Panc1 (cell line): Measurements from ENCODE around the gene BYSL. TPM values are rescaled to one million over a fixed set of nuclear protein-coding genes. Genes with fewer than 3 reads are reported as not detected.
A peak's percentile ranks its signal among the peaks of the same experiment; 100 is the strongest.

ENCODE experiments used
- ATAC-seq: fragments of 200-7000 bp; cut with Tn5 transposase; 2 replicates; pipeline ENCODE4 v1.9.1; 2020; ENCODE audit warnings: mild to moderate bottlenecking, moderate library complexity
- BruUV-seq: library from RNA; stranded (reverse); fragments of 400-500 nt; replicated peaks from 2 replicates; lab custom pipeline; 2021; lab: Mats Ljungman, UMichigan
- CTCF ChIA-PET: fragments of 300-600 bp; sonication (Branson Sonifier 250); formaldehyde crosslinking; loops from one replicate; lab custom pipeline; 2022; ENCODE audit warnings: antibody characterized with exemption; lab: Charles Lee
- POLR2A ChIA-PET: fragments of 300-600 bp; sonication (Branson Sonifier 250); formaldehyde crosslinking; loops from one replicate; lab custom pipeline; 2022; ENCODE audit warnings: antibody characterized with exemption; lab: Charles Lee
- DNase-seq: peaks from one replicate; pipeline ENCODE4 v3.0.0-alpha.2; 2010; ENCODE audit warnings: low read depth, low spot score
- H3K27ac ChIP-seq: 2 replicates; pipeline ENCODE4 v1.5.1; 2011; ENCODE audit warnings: mild to moderate bottlenecking, low read length, inconsistent platforms
- H3K27me3 ChIP-seq: fragments of 200-500 bp; sonication (Bioruptor generic); 2 replicates; pipeline ENCODE4 v1.6.0; 2014; ENCODE audit warnings: low read length, inconsistent platforms; ENCODE audit not compliant: control insufficient read depth, insufficient read depth
- H3K36me3 ChIP-seq: fragments of 200-500 bp; sonication (Bioruptor generic); 2 replicates; pipeline ENCODE4 v1.5.1; 2014; ENCODE audit warnings: inconsistent platforms, mild to moderate bottlenecking, low read length, moderate library complexity; ENCODE audit not compliant: control insufficient read depth, insufficient read depth
- H3K4me1 ChIP-seq: 2 replicates; pipeline ENCODE4 v1.5.1; 2011; ENCODE audit warnings: inconsistent platforms, mild to moderate bottlenecking, low read length, moderate library complexity; ENCODE audit not compliant: control insufficient read depth, insufficient read depth
- H3K4me3 ChIP-seq, 2 experiments: 2 replicates each; pipeline ENCODE4 v1.5.1; 2011 to 2012; ENCODE audit warnings: low read depth in 2 of 2, low read length in 2 of 2, mild to moderate bottlenecking in 2 of 2, inconsistent platforms in 1 of 2, moderate library complexity in 1 of 2
- H3K9me3 ChIP-seq: fragments of 200-500 bp; sonication (Bioruptor generic); 2 replicates; pipeline ENCODE4 v1.5.1; 2014; ENCODE audit warnings: low read depth, mild to moderate bottlenecking, inconsistent platforms, low read length, moderate library complexity; ENCODE audit not compliant: control insufficient read depth, insufficient read depth
- POLR2AphosphoS5 ChIP-seq: IDR thresholded peaks from 2 replicates; pipeline ENCODE4 v1.6.1; 2012; ENCODE audit warnings: mild to moderate bottlenecking, low read depth, low read length, moderate library complexity
- SIN3A ChIP-seq: IDR thresholded peaks from 2 replicates; pipeline ENCODE4 v1.6.1; 2012; ENCODE audit warnings: low read depth, mild to moderate bottlenecking, low read length, moderate library complexity, borderline replicate concordance; ENCODE audit not compliant: insufficient read depth
- TCF7L2 ChIP-seq: IDR thresholded peaks from 2 replicates; pipeline ENCODE4 v1.6.1; 2011; ENCODE audit warnings: mild to moderate bottlenecking, low read depth, low read length, inconsistent platforms
- in situ Hi-C: cut with HindIII; loops from 2 replicates; pipeline ENCODE4 v1.10.0; 2016; ENCODE audit warnings: low sequenced_read_pairs, low pct_unique_long_range_greater_than_20kb
- intact Hi-C: fragments of 100-400 bp; cut with micrococcal nuclease; formaldehyde crosslinking; loops from one replicate; pipeline ENCODE4 v1.10.0; 2022; ENCODE audit not compliant: unreplicated experiment
- total RNA-seq: library from RNA; stranded (reverse); gene quantifications from one replicate; pipeline ENCODE4 v1.2.1, GENCODE V29; 2021; ENCODE audit not compliant: unreplicated experiment
- TF ChIP-seq, protein P1 (sequence below): fragments of 450-650 bp; IDR thresholded peaks from 2 replicates; pipeline ENCODE4 v1.5.1; 2017; ENCODE audit warnings: mild to moderate bottlenecking
- TF ChIP-seq, protein P2 (sequence below), 2 experiments: IDR thresholded peaks; 2 replicates each; pipeline ENCODE4 v1.6.1; 2011 to 2012; ENCODE audit warnings: low read depth in 2 of 2, control low read depth in 1 of 2, low read length in 1 of 2, mild to moderate bottlenecking in 1 of 2, moderate library complexity in 1 of 2; ENCODE audit not compliant: insufficient read depth in 1 of 2

Gene BYSL
- total RNA-seq, 1 experiment from 2014 or later = 49.1 TPM

DNA sequence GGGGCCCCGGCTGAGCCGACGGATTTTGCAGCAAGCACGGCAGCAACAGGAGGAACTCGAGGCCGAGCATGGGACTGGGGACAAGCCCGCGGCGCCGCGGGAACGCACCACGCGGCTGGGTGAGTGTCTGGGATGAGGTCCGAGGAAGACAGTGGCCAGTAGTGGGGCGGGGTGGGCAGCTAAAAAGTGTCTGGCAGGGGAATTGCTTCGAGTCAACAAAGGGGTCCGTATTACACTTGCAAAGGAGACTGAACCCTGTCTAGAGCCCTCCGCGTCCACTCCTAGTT lies 356 bp downstream of the BYSL start:
- POLR2A ChIA-PET = interaction anchor here (0.6 to 1.5 kb wide), 6 partner anchors 21 to 134 kb away, joined by 3 to 7 read pairs (median 4); partner anchors contain the start of gene TOMM6
- no peak for TF ChIP-seq TCF7L2
- TF ChIP-seq, protein P1, sequence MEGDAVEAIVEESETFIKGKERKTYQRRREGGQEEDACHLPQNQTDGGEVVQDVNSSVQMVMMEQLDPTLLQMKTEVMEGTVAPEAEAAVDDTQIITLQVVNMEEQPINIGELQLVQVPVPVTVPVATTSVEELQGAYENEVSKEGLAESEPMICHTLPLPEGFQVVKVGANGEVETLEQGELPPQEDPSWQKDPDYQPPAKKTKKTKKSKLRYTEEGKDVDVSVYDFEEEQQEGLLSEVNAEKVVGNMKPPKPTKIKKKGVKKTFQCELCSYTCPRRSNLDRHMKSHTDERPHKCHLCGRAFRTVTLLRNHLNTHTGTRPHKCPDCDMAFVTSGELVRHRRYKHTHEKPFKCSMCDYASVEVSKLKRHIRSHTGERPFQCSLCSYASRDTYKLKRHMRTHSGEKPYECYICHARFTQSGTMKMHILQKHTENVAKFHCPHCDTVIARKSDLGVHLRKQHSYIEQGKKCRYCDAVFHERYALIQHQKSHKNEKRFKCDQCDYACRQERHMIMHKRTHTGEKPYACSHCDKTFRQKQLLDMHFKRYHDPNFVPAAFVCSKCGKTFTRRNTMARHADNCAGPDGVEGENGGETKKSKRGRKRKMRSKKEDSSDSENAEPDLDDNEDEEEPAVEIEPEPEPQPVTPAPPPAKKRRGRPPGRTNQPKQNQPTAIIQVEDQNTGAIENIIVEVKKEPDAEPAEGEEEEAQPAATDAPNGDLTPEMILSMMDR = no peak
- TF ChIP-seq, protein P2, sequence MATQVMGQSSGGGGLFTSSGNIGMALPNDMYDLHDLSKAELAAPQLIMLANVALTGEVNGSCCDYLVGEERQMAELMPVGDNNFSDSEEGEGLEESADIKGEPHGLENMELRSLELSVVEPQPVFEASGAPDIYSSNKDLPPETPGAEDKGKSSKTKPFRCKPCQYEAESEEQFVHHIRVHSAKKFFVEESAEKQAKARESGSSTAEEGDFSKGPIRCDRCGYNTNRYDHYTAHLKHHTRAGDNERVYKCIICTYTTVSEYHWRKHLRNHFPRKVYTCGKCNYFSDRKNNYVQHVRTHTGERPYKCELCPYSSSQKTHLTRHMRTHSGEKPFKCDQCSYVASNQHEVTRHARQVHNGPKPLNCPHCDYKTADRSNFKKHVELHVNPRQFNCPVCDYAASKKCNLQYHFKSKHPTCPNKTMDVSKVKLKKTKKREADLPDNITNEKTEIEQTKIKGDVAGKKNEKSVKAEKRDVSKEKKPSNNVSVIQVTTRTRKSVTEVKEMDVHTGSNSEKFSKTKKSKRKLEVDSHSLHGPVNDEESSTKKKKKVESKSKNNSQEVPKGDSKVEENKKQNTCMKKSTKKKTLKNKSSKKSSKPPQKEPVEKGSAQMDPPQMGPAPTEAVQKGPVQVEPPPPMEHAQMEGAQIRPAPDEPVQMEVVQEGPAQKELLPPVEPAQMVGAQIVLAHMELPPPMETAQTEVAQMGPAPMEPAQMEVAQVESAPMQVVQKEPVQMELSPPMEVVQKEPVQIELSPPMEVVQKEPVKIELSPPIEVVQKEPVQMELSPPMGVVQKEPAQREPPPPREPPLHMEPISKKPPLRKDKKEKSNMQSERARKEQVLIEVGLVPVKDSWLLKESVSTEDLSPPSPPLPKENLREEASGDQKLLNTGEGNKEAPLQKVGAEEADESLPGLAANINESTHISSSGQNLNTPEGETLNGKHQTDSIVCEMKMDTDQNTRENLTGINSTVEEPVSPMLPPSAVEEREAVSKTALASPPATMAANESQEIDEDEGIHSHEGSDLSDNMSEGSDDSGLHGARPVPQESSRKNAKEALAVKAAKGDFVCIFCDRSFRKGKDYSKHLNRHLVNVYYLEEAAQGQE (IDR thresholded peaks at IDR 0.05; ENCODE audit: insufficient read depth in 1 of 2, low read depth in 2 of 2, low read length in 1 of 2) = no peak
- TF ChIP-seq SIN3A = no peak
- DNase-seq = no peak
- BruUV-seq = no TSS peak
- intact Hi-C loops (loop anchor here (5.0 kb wide), 2 partner anchors 74 to 134 kb away; partner anchors contain the start of gene TOMM6), in situ Hi-C loops (no loop called here)
- Histone ChIP-seq H3K9me3 (no peaks in the 10 kb centered on the region), H3K4me3 (peak overlapping the region; percentile 96 to 99), H3K4me1 (peaks cover 19% of the 10 kb centered on the region), H3K27me3 (no peaks in the 10 kb centered on the region), H3K27ac (peak overlapping the region; percentile 99), H3K36me3 (peaks cover 12% of the 10 kb centered on the region; the same call in 1 of the 2 replicates)
- ATAC-seq = peak; percentile 28; the same call in 1 of the 2 replicates
- CTCF ChIA-PET = interaction anchor here (0.9 to 1.0 kb wide), 4 partner anchors 9 to 120 kb away, joined by 3 to 6 read pairs (median 4); no protein-coding TSS in a partner anchor

DNA sequence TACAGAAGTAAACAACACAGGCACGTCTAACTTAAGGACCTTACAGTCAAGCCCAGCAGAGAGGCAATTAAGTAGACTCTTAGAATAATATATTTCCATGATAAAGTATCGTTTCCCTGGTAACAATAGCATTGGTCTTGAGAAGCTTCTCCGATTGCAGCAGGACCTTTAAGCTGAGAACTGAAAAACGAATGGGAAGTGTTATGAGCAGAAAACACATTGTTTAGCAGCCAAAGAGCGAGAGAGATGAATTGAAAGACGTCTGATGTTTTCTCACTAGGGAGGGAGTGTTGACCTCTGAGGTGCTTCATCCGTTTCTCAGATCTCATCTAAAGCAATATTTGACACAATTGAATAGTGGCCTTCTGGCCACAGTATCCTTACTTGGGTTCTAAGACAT lies 855 bp downstream of the BYSL start:
- peak overlapping the region; percentile 96 to 99 for H3K4me3 ChIP-seq
- BruUV-seq = no TSS peak
- H3K36me3 ChIP-seq = peaks cover 13% of the 10 kb centered on the region; the same call in 1 of the 2 replicates
- ChIA-PET POLR2A (no interaction called here), CTCF (interaction anchor here (0.9 kb wide), 1 partner anchor 252 kb away, joined by 3 read pairs; no protein-coding TSS in a partner anchor)
- no peaks in the 10 kb centered on the region for H3K9me3 ChIP-seq
- H3K27ac ChIP-seq = peak overlapping the region; percentile 99
- DNase-seq (no peak), ATAC-seq (no peak)
- H3K4me1 ChIP-seq = peaks cover 19% of the 10 kb centered on the region
- in situ Hi-C loops (no loop called here), intact Hi-C loops (loop anchor here (5.0 kb wide), 2 partner anchors 75 to 135 kb away; partner anchors contain the start of gene TOMM6)
- no peak for TF ChIP-seq TCF7L2
- TF ChIP-seq, protein P1 = no peak
- TF ChIP-seq SIN3A = no peak
- TF ChIP-seq, protein P2 (IDR thresholded peaks at IDR 0.05; ENCODE audit: insufficient read depth in 1 of 2, low read depth in 2 of 2, low read length in 1 of 2) = no peak
- no peak for TF ChIP-seq POLR2AphosphoS5
- H3K27me3 ChIP-seq = no peaks in the 10 kb centered on the region
